GM18867 (cell line): ENCODE measurements around the gene ST6GAL2.

Experiments used
- ATAC-seq: cut with Tn5 transposase; IDR thresholded peaks from one replicate; pipeline ENCODE4 v1.9.1; 2021; ENCODE audit warnings: mild to moderate bottlenecking, moderate library complexity; ENCODE audit not compliant: unreplicated experiment

The ST6GAL2 gene

DNA sequence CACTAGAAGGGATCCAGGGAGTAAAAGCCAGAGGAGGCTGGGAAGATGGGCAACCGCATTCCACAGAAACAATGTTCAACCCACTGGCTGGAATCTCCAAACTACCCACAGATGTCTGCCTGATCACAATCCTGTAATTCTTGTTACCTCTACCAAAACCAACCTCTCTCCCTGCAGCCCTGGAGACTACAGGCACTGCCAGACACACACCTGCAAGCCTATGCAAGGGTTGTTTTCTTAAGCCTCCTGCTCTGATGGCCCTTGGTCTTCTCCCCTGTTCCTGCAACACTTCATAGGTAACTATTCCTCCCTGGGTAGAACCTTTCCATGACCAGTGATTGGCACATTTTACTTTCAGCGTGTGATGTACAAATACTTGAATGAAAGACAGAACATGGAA, 21.9 kb downstream of the ST6GAL2 start:
- no peak for ATAC-seq

DNA sequence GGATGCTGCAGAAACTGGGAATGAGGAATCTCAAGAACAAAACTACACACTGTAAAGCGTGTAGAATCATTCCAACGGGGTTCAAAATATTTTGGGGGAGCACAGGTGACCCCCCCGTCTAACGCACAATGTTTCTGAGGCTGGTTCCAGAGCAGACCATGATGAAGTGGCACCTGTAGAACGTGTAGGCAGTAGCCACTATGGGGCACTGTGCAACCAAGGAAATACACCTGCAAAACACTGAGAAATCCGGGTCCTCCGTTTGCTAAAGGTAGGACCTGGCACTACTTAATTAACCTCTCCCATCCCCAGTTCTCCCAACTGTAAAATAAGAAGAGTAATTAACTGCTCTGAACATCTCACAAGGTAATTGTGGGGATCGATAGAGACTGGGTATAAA, 22.6 kb downstream of the ST6GAL2 start:
- no peak for ATAC-seq

DNA sequence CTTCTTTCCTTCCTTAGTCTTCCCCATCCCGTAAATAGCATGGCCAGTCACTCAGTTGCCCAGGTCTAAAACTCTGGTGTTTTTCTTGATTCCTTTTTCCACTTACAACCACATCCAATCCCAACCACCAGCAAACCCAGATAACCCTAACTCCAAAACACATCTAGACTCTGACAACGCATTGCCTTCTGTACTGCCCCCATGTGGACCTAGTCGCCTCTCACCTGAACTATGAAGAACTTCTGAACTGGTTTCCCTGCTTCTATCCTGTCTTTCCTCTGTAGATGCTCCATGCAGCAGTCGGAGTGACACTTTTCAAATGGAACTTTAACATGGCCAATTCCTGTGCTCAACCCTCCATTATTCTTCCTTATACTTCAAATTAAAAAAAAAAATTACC, 26.5 kb downstream of the ST6GAL2 start:
- no peak for ATAC-seq

DNA sequence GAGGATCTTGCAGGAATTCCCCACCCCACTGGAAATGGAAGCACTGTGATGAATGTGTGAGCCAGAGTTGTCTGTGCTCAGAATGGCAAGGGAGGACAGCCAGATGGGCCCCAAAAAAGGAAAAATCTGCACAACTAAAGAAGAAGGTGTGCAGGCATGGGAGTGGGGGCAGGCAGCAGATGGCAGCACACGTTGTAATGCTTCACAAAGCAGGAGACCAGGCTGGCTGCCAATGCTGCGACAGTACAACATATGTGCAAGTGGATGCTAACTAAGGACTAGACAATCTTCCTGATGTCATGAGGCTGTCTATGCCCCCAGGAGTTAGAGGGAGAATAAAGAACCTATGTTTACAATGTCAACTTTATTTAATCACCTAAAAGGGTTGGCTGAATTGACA, 27.2 kb downstream of the ST6GAL2 start:
- no peak for ATAC-seq

DNA sequence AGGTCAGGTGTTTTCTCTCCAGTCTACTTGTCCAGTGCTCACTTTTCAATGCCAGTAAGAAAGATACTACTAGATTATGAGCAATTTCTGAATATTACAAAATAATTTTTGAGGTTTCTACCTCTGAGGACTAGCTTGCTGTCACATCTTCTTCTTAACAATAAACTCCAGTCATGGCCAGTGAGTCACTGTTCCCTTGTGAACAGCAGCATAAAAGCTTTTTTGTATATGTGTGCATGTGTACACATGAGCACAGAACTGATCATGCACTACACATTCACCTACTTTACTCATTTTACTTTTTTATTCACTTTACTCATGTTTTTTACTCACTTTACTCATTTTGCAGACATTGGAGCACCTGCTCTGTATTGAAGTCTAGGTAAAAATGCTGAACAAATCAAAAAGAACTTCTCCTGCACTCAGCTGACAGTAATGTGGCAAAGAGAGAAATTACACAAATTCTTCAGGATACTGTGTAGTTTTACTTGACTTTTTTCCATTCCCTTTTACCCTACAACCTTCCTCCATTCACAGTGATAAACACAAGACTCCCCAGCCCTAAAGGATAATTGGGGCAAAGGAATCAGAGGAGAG, 28.0 kb downstream of the ST6GAL2 start:
- ATAC-seq = no peak

DNA sequence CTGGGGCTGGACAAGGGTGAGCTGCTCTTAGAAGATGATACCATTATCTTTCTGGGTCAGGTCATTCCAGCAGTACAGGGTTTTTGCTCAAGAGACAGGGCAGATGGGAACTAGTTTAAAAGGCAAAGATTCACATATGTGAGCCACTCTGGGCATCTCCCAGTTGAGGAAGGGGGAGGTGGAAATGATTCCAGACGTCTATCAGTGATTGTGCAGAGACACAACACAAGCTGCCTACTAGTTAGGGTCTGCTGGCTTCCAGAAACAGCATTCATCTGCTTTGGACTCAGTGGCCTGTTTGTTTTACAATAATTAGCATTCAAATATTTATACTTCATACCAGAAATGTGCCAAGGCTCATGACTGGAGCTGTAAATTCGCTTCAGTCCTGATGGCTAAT, 32.3 kb downstream of the ST6GAL2 start:
- ATAC-seq = no peak

DNA sequence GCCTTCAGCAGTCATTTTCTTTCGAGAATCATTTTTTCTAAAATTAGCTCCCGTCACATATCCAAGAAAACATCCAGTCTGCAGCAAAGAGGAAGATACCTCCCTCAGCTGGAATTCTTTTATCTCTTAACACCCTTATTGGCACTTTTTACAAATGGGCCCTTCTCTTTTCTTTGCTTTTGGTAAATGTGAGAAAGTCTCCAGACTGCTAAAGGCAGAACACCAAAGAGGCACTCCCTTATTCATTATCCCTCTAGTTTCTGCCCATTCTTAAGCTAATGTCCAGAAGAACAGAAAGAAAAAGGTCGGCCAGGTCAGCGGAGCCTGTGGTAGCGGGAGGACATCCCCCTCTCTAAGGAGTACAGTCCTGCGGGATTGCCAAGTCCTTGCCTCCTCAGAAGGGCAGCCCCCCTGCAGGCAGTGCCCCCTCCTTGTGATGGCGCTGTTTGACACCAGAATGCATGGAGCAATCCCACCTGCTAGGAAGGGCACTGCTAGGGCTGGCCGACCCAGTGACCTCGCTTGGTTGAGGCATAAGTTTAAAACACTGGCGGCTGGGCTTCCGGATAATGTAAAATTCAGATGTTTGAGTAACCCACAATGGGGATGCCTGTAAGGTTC, 34.0 kb downstream of the ST6GAL2 start:
- ATAC-seq = no peak

DNA sequence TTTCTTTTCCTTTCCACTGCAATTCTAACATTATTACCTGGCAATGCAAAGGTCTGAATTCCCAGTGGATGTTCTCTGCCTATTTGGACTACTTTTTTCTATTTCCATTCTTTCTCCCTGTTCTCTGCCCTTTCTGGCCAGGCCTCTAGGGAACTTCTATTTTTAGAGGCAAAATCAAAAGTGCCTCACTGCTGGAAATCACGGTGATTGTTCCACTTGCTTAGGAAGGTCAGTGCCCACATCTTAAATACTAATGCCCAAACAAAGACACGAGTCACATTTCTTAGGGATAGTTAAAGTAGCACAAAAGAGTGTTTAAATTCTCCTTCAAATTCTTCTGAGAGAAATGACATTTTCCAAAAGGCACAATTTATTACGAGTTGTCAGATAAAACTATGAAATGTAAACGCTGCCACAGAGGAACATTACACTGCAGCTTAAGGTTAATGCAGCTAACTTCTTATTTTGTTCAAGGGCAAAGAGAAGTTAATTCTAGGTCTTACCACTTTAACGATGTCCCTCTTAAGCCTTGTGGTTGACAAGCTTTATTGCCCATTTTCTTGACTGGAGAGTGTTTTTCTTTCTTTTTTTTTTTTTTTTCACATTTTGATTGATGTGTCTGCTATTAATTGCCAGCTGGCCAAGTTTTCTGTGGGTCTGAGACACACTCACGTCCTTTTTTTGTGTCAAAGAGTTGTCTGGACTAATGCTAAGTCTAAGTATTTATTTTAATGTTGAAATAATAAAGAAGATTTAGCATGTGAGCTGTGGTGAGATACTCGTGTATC, 34.7 kb downstream of the ST6GAL2 start:
- ATAC-seq = no peak

DNA sequence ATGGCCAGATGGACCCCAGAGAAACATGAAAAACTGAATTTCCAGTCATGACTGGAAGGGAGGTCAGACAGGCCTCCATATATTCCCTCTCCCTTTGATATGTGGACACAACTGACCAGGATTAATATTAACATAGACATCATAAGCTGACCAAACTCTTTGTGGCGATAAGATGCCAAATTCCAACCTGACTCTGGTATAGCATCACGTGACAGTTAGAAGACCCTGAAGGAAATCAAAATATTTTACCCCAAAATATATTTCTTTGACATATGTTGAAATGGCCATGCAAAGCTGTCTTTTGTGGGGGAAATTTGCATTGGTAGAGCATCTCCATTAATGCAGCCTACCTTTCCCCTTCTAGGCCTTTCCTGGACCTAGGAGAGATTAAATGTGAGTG, 36.7 kb downstream of the ST6GAL2 start:
- no peak for ATAC-seq

DNA sequence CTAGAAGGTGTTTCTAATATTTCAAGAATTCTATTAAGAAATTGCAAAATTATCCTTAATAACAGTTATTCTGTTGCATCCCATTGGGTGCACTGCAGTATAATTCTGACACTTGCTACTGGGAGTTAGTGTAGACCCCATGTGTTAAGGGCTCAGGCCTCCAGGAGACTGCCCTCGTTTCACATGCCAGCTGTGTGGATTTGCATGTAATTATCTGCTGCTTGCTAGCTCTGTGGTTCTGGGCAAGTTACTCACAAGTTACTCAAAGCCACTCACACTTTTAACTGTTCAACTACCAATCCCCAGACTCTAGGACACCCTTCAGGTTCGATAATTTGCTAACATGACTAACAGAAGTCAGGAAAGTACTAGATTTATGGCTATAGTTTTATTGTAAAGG, 38.6 kb downstream of the ST6GAL2 start:
- no peak for ATAC-seq

DNA sequence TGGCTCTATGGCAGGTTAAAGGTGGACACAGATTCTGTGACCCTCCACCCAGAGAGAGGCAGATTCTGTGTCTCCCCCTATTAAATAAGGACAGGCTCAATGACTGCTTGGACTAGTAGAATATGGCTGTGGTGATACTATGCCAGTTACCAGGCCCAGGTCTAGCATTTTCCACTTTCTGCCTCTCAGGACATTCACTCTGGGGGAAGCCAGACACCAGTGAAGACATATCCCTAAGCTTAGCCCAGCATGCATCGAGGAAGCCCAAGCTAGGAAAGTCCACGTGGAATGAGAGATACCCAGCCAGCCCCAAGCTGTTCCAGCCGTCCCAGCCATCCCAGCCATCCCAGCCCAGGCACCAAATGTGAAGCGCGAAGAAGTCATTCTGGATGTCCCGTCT, 40.3 kb downstream of the ST6GAL2 start:
- ATAC-seq = no peak

DNA sequence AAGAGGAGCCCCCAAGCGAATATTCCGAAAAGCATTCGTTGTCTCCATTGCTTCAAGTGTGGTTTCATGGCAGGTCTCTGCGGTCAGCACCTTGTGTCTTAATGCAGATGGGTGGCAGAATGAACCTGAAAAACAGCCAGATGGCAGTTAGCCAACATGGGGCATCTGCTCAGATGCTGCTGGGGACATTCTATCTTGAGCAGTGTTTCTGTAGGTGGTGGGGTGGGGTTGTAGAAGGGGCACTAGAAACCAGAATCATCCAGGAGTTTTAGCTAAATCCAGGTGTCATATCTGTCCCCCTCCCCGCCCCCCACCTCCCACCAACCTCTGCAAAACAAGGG, 42.1 kb downstream of the ST6GAL2 start:
- no peak for ATAC-seq

DNA sequence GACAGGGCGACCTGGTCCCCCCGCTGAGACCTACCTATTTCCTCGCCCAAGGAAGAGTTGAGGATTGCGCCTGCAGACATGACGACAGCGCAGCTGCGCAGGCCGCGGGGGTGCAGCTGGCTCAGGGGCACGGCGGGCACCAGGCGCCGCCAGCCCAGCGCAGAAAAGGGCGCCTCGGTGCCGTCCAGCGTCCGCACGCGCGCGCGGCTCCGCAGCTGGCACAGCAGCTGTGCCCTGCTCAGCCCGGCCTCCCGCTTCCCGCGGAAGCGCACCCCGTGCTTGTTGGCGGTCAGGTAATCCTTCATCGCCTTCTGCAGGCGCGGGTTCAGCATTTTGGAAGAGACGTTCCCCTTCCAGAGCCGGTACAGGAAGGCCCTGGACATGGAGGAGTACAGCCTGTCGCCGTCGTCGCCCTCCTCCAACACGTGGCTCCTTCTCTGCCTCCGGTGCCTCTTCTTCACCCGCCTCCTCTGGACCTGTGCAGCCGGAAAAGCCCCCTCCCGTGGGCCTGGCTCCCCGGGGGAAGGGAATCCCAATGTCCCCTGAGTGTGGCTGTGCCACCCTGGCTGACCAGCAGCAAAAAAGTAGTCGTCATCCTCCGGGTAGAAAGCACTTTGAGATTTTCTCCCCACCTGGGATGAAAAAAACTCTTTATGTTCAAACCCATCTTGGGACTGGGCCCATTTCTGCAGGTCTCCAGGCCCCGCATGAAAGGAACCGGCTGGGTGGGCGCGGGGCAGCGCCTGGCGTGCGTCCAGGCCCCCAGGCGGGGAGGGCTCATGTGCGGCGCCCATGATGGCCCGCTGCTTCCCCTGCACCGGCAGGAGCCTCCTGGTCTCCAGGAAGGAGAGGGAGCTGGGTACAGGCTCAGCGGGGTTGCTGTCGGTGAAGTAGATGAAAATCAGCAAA, 42.7 kb downstream of the ST6GAL2 start:
- no peak for ATAC-seq

DNA sequence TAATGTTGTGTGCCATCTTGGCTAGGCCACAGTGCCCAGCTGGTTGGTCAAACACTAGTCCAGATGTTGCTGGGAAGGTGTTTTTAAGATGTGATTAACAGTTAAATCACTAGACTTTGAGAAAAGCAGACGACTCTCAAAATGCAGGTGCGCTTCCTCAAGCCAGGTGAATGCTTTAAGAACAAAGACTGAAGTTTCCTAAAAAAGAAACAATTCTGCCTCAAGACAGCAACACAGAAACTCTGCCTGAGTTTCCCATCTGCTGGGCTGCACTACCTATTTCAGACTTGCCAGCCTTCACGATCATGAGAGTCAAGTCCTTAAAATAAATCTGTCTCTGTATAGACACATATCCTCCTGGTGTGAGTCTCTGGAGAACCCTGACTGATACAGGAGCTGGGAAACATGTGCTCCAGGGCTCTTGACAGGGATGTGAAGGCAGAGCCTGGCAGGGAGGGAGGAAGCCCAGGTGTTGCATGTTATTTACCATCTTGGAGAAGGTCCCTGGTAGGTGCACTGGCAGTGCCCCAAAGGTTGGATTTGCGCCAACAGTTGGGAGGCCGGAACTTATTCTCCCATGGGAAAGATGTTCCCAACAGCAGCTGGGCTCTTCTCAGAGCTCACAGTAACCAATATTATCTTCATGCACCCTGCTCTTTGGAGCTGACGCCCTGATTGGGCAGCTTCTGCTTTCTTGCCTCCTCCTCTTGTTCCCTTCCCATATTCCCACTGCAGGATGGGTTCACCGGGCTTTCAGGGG, 43.9 kb downstream of the ST6GAL2 start:
- ATAC-seq = no peak

DNA sequence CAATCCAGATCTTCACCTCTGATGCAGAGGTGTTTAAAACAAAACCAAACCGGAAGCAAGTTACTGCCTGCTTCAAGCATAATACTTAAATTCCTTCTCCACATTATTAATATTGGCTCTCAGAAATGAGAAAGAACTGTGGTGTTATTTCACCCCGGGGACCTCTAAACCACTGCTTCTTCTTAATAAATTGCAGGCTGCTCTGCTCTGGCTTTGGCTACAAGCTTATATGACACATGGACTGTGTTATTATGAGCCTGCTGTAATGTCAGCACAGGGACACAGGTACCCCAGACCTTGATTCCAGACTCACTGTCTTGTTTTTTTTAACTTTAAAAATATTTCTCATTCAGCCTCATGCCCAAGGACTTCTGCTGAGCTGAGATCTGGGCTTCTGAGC, 45.1 kb downstream of the ST6GAL2 start:
- ATAC-seq = no peak

DNA sequence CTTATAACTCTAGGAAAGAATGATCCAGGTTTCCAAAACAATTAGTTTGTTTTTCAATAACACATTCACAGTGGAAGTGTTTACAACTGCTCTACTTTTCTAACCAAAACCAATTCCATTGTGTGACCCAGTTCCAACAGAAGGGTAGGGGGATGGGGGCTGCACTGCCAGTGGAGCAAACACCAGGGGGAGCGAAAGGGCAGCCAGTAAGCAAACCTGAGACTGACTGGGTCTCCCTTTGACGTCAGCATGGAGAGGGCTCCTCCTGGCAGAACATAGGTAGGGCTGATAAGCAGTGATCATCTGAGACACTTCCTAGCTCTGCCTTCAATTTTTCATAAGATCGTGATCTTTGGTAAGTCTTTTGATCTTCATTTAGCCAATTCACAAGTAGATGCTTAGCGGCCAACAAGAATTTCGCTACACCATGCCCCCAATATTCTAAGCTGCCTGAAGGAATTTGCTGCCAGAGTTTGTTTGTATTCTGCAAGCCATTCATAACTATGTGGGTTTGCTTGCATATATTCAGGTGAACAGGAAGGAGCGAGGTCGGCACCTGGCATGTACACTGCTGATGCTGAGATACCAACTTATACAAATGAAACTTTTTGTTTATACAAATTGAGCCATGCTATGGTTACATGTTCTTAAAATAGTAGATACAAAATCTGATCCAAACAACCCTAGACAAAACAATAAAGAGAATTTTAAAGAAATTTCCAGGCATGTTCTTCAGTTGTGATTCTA, 45.9 kb downstream of the ST6GAL2 start:
- ATAC-seq = no peak

DNA sequence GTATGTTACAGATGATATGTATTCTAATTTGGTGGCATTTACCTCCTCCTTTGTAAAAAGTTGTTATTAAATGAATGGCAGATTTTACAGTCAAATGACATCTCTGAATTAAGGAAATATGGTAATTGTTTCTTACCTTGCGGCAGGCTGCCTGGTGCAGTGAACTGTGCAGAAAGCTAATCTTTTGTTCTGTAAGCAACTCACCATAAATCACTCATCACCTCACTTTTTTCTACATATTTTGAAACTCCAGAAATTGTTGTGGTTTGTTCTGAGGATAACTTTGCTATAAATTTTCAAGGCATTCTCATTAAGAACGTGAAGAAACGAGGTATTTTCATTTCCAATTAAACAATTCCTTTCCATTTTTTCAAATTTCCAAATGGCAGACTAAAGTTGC, 52.7 kb downstream of the ST6GAL2 start:
- no peak for ATAC-seq

DNA sequence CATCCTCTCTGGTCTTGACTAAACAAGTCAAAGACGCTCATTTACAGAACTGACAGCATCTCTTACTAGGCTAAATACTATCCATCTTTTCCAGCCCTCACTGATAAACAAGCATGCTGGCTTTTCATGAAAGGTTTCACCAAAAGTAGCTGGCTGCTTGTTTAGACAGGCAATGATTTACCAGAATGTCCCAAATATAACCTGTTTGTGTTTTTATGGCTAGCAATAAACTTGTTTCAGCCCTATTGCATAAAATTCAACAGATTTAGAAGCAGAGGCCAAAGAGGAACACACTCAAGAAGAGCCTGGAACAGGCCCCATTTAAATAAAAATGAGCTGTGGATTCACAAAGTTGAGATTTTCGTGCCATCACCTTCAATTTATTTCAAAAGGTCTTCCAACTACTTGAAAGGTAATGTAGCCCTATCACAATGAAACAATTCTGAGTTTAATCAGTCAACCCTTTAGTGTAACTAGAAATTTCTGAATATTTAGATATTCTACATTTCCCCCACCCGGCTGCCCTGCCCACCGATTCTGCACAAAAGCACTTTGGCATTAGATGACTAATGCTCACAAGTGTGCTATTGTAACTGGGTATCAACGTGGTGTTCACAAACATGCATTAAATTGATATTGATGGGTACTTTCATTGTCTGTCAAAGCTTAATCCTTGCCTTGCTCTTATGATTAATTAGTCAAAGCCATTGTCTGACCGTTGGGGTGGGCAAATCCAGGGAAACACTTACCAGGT, 54.0 kb downstream of the ST6GAL2 start:
- no peak for ATAC-seq

DNA sequence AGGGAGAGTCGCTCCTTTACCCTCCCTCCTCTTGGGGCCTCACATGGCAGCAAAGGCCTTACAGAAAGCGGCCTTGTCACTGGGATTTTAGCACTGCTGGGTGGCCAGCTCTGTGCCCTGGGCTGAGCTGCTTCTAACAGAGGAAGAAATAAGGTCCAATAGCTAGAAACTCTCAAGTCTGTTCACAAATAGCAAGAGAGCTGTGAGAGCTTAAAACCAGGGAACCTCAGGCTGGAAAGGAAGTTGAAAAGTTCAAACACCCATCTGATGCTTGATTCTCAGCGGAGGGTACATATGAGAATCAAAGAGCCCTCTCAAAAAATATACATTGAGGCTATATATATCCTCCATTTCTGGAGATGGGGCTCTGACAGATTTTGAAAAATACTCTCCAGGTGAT, 54.7 kb downstream of the ST6GAL2 start:
- ATAC-seq = no peak
